Measurements from ENCODE around the gene EDDM3A. TPM values are rescaled to one million over a fixed set of nuclear protein-coding genes. Genes with fewer than 3 reads are reported as not detected.

The EDDM3A gene
- total RNA-seq, 3 donors from 2014 or later (not counting 1 experiment from before 2014, with no cell fraction given), result not detected

GRCh38 chr14:20706657-20707355 lies 38.9 kb upstream of the EDDM3A start:
- Histone ChIP-seq H3K27me3 (ENCODE audit: control insufficient read depth, insufficient read depth, low read length) (no peaks in the 10 kb centered on the region), H3K4me3 (ENCODE audit: low read length) (no peak overlapping the region), H3K27ac (ENCODE audit: low read length) (no peak overlapping the region), H3K4me1 (ENCODE audit: control insufficient read depth, insufficient read depth, low read length) (no peaks in the 10 kb centered on the region), H3K36me3 (ENCODE audit: control insufficient read depth, insufficient read depth, low read length) (no peaks in the 10 kb centered on the region), H3K9me3 (ENCODE audit: control insufficient read depth, insufficient read depth, low read length) (no peaks in the 10 kb centered on the region)
- ATAC-seq (no peak), DNase-seq (no peak)
- Mint-ChIP-seq H3K4me1 (no peaks in the 10 kb centered on the region), H3K9me3 (no peaks in the 10 kb centered on the region), H3K27ac (no peak overlapping the region), H3K27me3 (ENCODE audit: low read depth in 2 of 2) (no peaks in the 10 kb centered on the region), H3K4me3 (no peak overlapping the region), H3K36me3 (no peaks in the 10 kb centered on the region)
- TF ChIP-seq, protein P1, sequence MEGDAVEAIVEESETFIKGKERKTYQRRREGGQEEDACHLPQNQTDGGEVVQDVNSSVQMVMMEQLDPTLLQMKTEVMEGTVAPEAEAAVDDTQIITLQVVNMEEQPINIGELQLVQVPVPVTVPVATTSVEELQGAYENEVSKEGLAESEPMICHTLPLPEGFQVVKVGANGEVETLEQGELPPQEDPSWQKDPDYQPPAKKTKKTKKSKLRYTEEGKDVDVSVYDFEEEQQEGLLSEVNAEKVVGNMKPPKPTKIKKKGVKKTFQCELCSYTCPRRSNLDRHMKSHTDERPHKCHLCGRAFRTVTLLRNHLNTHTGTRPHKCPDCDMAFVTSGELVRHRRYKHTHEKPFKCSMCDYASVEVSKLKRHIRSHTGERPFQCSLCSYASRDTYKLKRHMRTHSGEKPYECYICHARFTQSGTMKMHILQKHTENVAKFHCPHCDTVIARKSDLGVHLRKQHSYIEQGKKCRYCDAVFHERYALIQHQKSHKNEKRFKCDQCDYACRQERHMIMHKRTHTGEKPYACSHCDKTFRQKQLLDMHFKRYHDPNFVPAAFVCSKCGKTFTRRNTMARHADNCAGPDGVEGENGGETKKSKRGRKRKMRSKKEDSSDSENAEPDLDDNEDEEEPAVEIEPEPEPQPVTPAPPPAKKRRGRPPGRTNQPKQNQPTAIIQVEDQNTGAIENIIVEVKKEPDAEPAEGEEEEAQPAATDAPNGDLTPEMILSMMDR (IDR thresholded peaks at IDR 0.05), result no peak
- intact Hi-C loops (cut with micrococcal nuclease), result no loop called here
- 83% methylated on average over 2 of the region's 4 CpGs for WGBS (ENCODE audit: insufficient coverage)

DNA sequence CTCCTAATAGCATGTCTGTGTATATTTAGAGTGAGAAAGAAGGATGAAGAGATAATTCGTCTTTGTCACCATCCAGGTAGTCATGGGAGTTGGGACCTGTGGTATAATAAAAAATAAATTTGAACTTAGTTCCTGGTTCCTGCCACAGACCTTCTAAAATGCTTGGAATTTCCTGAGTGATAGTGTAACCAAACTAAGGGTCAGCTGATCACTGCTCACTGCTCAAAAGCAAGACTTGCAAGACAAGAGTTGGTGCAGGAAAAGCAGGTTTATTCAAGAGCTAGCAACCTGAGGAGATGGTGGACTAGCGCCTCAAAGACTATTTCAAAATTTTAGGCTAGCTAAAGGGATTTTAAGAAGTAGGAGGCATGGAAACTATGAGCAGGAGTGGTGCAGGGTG lies 38.1 kb upstream of the EDDM3A start:
- no peak overlapping the region for H3K27ac Mint-ChIP-seq
- Histone ChIP-seq H3K36me3 (ENCODE audit: control insufficient read depth, insufficient read depth, low read length) (no peaks in the 10 kb centered on the region), H3K27ac (ENCODE audit: low read length) (no peak overlapping the region), H3K4me1 (ENCODE audit: control insufficient read depth, insufficient read depth, low read length) (no peaks in the 10 kb centered on the region), H3K9me3 (ENCODE audit: control insufficient read depth, insufficient read depth, low read length) (no peaks in the 10 kb centered on the region), H3K27me3 (ENCODE audit: control insufficient read depth, insufficient read depth, low read length) (no peaks in the 10 kb centered on the region), H3K4me3 (ENCODE audit: low read length) (no peak overlapping the region)
- intact Hi-C loops (cut with micrococcal nuclease), result no loop called here
- no peaks in the 10 kb centered on the region for H3K27me3 Mint-ChIP-seq (ENCODE audit: low read depth in 2 of 2)
- no peak for DNase-seq
- WGBS (ENCODE audit: insufficient coverage), result 94% methylated on average over 2 of the region's 2 CpGs
- H3K36me3 Mint-ChIP-seq, result no peaks in the 10 kb centered on the region
- TF ChIP-seq, protein P1 (IDR thresholded peaks at IDR 0.05), result no peak
- no peaks in the 10 kb centered on the region for H3K9me3 Mint-ChIP-seq
- H3K4me1 Mint-ChIP-seq, result no peaks in the 10 kb centered on the region
- no peak overlapping the region for H3K4me3 Mint-ChIP-seq
- ATAC-seq, result no peak

GRCh38 chr14:20711261-20711660 lies 34.4 kb upstream of the EDDM3A start:
- no peak overlapping the region for H3K27ac Mint-ChIP-seq
- H3K36me3 Mint-ChIP-seq, result no peaks in the 10 kb centered on the region
- no peaks in the 10 kb centered on the region for H3K9me3 Mint-ChIP-seq
- peaks cover 5 to 18% of the 10 kb centered on the region in 2 donors for H3K27me3 Mint-ChIP-seq (ENCODE audit: low read depth in 2 of 2)
- H3K4me1 Mint-ChIP-seq, result no peaks in the 10 kb centered on the region
- Histone ChIP-seq H3K4me3 (ENCODE audit: low read length) (no peak overlapping the region), H3K9me3 (ENCODE audit: control insufficient read depth, insufficient read depth, low read length) (no peaks in the 10 kb centered on the region), H3K27me3 (ENCODE audit: control insufficient read depth, insufficient read depth, low read length) (no peaks in the 10 kb centered on the region), H3K27ac (ENCODE audit: low read length) (no peak overlapping the region), H3K36me3 (ENCODE audit: control insufficient read depth, insufficient read depth, low read length) (no peaks in the 10 kb centered on the region), H3K4me1 (ENCODE audit: control insufficient read depth, insufficient read depth, low read length) (peaks cover 5% of the 10 kb centered on the region)
- DNase-seq (no peak), ATAC-seq (no peak)
- H3K4me3 Mint-ChIP-seq, result no peak overlapping the region
- intact Hi-C loops (cut with micrococcal nuclease), result no loop called here
- TF ChIP-seq, protein P1 (IDR thresholded peaks at IDR 0.05), result no peak
- 64% methylated on average over 4 of the region's 4 CpGs for WGBS (ENCODE audit: insufficient coverage)

- peaks cover 5% of the 10 kb centered on the region for H3K4me1 ChIP-seq (ENCODE audit: control insufficient read depth, insufficient read depth, low read length)
- Mint-ChIP-seq H3K4me1 (no peaks in the 10 kb centered on the region), H3K36me3 (no peaks in the 10 kb centered on the region), H3K27me3 (ENCODE audit: low read depth in 2 of 2) (peaks cover 5 to 21% of the 10 kb centered on the region in 2 donors), H3K4me3 (no peak overlapping the region), H3K9me3 (no peaks in the 10 kb centered on the region), H3K27ac (no peak overlapping the region)
- 42% methylated on average over 3 of the region's 4 CpGs for WGBS (ENCODE audit: insufficient coverage)
- DNase-seq (no peak), ATAC-seq (no peak)
- TF ChIP-seq, protein P1 (IDR thresholded peaks at IDR 0.05), result no peak
- no peaks in the 10 kb centered on the region for H3K27me3 ChIP-seq (ENCODE audit: control insufficient read depth, insufficient read depth, low read length)
- H3K36me3 ChIP-seq (ENCODE audit: control insufficient read depth, insufficient read depth, low read length), result no peaks in the 10 kb centered on the region
- H3K27ac ChIP-seq (ENCODE audit: low read length), result no peak overlapping the region
- intact Hi-C loops (cut with micrococcal nuclease), result no loop called here
- no peaks in the 10 kb centered on the region for H3K9me3 ChIP-seq (ENCODE audit: control insufficient read depth, insufficient read depth, low read length)
- H3K4me3 ChIP-seq (ENCODE audit: low read length), result no peak overlapping the region
These were observed 34.0 kb upstream of the EDDM3A start for GRCh38 chr14:20711685-20712084.

Data from natural killer cell (primary cell).